Activated CD8-positive, alpha-beta T cell treated with anti-CD3 and anti-CD28 coated beads for 36 hours (primary cell): ENCODE results near the gene OCA2. TPM values are rescaled to one million over a fixed set of nuclear protein-coding genes. Genes with fewer than 3 reads are reported as not detected.

Experiments used
- ATAC-seq: fragments of 200-7000 bp; cut with Tn5 transposase; one replicate; pipeline ENCODE4 v1.10.0; 2021; ENCODE audit warnings: mild to moderate bottlenecking, moderate library complexity
- CTCF ChIA-PET: fragments of 350-600 bp; sonication (Branson Sonifier 250); formaldehyde crosslinking; loops from one replicate; lab custom pipeline; 2021; ENCODE audit warnings: antibody characterized with exemption; lab: Charles Lee
- POLR2A ChIA-PET: fragments of 350-600 bp; sonication (Branson Sonifier 250); formaldehyde crosslinking; loops from one replicate; lab custom pipeline; 2021; ENCODE audit warnings: antibody characterized with exemption; lab: Charles Lee
- DNase-seq: peaks from one replicate; pipeline ENCODE4 v3.0.0-alpha.2; 2020
- H3K27ac Mint-ChIP-seq: one replicate; pipeline ENCODE4 v1.8.0; 2021; ENCODE audit warnings: mild to moderate bottlenecking, mixed read lengths
- H3K27me3 Mint-ChIP-seq: one replicate; pipeline ENCODE4 v1.8.0; 2021; ENCODE audit warnings: mixed read lengths
- H3K36me3 Mint-ChIP-seq: one replicate; pipeline ENCODE4 v1.8.0; 2021; ENCODE audit warnings: low read depth, mixed read lengths
- H3K4me1 Mint-ChIP-seq: one replicate; pipeline ENCODE4 v1.8.0; 2021; ENCODE audit warnings: low read depth, mixed read lengths
- H3K4me3 Mint-ChIP-seq: one replicate; pipeline ENCODE4 v1.8.0; 2021; ENCODE audit warnings: mild to moderate bottlenecking, moderate library complexity, mixed read lengths
- H3K9me3 Mint-ChIP-seq: one replicate; pipeline ENCODE4 v1.8.0; 2021; ENCODE audit warnings: mixed read lengths
- intact Hi-C: fragments of 100-400 bp; cut with micrococcal nuclease; formaldehyde crosslinking; loops from one replicate; pipeline ENCODE4 v1.10.0; 2022
- total RNA-seq, 2 experiments: library from RNA; stranded (reverse); gene quantifications; one replicate each; pipeline ENCODE4 v1.2.3, GENCODE V29; 2021
- TF ChIP-seq, protein P1 (sequence below): fragments of 200-600 bp; IDR thresholded peaks from one replicate; pipeline ENCODE4 v1.8.0; 2022; ENCODE audit warnings: antibody characterized with exemption, mild to moderate bottlenecking

The OCA2 gene
- total RNA-seq, 2 experiments from 2014 or later, result not detected

DNA sequence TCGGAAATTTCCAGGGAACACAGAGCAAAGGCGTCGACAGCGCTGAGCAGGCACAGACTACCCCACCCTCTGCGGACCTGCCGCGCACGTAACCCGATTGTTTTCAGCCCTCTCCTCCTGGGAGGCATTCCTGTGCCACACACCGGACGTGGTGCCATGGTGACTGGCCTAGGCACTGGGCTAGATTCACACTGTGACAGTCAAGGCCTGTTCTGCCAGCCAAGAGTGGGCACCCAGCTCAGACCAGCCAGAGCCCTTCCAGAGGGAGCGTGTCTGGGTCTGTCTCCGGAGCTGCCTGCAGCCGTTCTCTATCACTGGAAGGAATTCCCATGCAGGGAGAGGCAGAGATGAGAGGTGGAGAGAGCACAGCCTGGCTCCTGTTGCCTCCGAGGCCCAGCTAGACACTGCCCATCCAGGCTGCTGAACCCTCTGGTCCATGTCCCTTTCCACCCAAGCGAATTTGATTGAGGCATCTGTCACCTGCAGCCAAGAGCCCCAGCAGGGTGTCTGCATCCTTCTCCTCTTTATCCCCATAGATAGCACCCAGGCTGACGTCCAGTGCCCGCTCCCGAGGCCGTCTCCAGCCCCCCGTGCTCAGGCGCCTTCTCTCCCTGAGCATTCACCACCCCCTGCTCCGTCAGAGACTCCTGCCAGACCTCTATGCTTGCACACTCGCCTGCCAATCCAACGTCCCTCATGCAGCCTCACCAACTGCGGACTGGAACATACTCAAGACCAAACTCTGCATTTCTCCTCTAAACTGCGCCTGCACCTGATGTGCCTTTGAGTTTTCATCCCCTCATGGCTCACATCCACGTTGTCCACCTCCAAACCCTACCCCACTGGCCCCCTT lies 267.5 kb downstream of the OCA2 start:
- CTCF ChIA-PET, result no interaction called here
- no peak for DNase-seq

DNA sequence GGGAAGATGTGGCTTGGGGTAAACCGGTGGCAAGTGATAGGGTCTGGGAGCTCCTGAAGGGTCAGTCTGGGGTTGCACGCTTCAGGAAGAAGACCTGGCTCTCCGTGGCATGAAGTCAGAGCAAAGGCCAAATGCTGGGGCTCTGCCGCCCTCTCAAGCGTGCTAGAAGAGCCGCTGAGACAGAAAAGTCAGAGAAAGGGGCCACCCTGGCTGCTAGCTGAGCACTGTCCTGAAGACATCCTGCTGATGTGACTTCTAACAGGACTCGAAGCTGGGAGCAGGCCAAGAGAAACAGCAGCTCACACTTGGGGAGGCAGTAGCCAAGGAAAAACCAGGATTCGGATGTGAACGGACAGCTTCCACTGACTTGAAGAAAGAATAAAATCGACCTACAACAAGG lies 270.4 kb downstream of the OCA2 start:
- Mint-ChIP-seq H3K4me3 (no peak overlapping the region), H3K36me3 (no peaks in the 10 kb centered on the region), H3K4me1 (no peaks in the 10 kb centered on the region), H3K9me3 (no peaks in the 10 kb centered on the region), H3K27ac (no peak overlapping the region), H3K27me3 (no peaks in the 10 kb centered on the region)
- intact Hi-C loops, result no loop called here
- DNase-seq, result no peak
- CTCF ChIA-PET, result no interaction called here
- POLR2A ChIA-PET, result no interaction called here
- TF ChIP-seq, protein P1, sequence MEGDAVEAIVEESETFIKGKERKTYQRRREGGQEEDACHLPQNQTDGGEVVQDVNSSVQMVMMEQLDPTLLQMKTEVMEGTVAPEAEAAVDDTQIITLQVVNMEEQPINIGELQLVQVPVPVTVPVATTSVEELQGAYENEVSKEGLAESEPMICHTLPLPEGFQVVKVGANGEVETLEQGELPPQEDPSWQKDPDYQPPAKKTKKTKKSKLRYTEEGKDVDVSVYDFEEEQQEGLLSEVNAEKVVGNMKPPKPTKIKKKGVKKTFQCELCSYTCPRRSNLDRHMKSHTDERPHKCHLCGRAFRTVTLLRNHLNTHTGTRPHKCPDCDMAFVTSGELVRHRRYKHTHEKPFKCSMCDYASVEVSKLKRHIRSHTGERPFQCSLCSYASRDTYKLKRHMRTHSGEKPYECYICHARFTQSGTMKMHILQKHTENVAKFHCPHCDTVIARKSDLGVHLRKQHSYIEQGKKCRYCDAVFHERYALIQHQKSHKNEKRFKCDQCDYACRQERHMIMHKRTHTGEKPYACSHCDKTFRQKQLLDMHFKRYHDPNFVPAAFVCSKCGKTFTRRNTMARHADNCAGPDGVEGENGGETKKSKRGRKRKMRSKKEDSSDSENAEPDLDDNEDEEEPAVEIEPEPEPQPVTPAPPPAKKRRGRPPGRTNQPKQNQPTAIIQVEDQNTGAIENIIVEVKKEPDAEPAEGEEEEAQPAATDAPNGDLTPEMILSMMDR, result no peak
- ATAC-seq, result no peak

More for the DNA sequence above, 267.5 kb downstream of the OCA2 start:
- POLR2A ChIA-PET, result no interaction called here
- TF ChIP-seq, protein P1, result no peak
- H3K4me3 Mint-ChIP-seq, result no peak overlapping the region
- no peak overlapping the region for H3K27ac Mint-ChIP-seq
- no peaks in the 10 kb centered on the region for H3K9me3 Mint-ChIP-seq
- no peak for ATAC-seq
- intact Hi-C loops, result no loop called here
- no peaks in the 10 kb centered on the region for H3K36me3 Mint-ChIP-seq
- no peaks in the 10 kb centered on the region for H3K27me3 Mint-ChIP-seq
- H3K4me1 Mint-ChIP-seq, result no peaks in the 10 kb centered on the region

GRCh38 chr15:27826902-27827714 lies 272.0 kb downstream of the OCA2 start:
- H3K4me3 Mint-ChIP-seq, result no peak overlapping the region
- H3K4me1 Mint-ChIP-seq, result no peaks in the 10 kb centered on the region
- H3K27ac Mint-ChIP-seq, result no peak overlapping the region
- H3K36me3 Mint-ChIP-seq, result no peaks in the 10 kb centered on the region
- no peaks in the 10 kb centered on the region for H3K27me3 Mint-ChIP-seq
- intact Hi-C loops, result no loop called here
- POLR2A ChIA-PET, result no interaction called here
- TF ChIP-seq, protein P1, result no peak
- H3K9me3 Mint-ChIP-seq, result no peaks in the 10 kb centered on the region
- ATAC-seq (no peak), DNase-seq (no peak)
- CTCF ChIA-PET, result no interaction called here

GRCh38 chr15:27826411-27826810 lies 272.7 kb downstream of the OCA2 start:
- Mint-ChIP-seq H3K9me3 (peaks cover 1% of the 10 kb centered on the region), H3K4me3 (no peak overlapping the region), H3K4me1 (no peaks in the 10 kb centered on the region), H3K27me3 (peaks cover 1% of the 10 kb centered on the region), H3K27ac (no peak overlapping the region), H3K36me3 (no peaks in the 10 kb centered on the region)
- POLR2A ChIA-PET, result interaction anchor here (1.0 kb wide), 1 partner anchor 25 kb away, joined by 3 read pairs; no protein-coding TSS in a partner anchor
- CTCF ChIA-PET, result no interaction called here
- TF ChIP-seq, protein P1, result no peak
- intact Hi-C loops, result no loop called here
- ATAC-seq, result no peak
- DNase-seq, result no peak
